ENCODE measurements around the gene NUMA1.

The NUMA1 gene

DNA sequence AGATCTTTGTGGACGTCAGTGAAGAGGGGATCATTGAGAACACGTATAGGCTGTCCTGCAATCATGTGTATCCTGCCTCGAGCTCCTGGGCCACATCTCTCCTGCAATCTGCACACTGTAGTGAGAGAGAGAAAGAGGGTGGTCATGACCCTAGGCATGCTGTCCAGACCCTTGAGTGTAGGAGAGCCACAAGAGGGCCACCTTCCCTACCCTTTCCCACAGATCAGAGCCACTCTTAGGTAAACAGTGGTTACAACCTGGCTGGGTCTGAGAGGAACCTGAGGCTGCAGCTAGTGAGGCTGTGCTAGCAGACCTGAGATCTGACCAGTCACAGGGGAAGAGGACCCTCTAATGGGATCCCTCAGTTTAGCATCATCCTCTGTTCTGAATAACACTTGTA, 85.6 kb downstream of the NUMA1 start:
- Histone ChIP-seq H3K23ac (ENCODE audit: low read length) (no peak overlapping the region), H3K4me3 (ENCODE audit: low read length) (no peak overlapping the region), H4K8ac (ENCODE audit: low read depth, low read length) (no peak overlapping the region), H2BK15ac (replicated peaks; ENCODE audit: low read depth) (no peak overlapping the region), H3K27ac (ENCODE audit: low read depth, low read length) (no peak overlapping the region), H3K79me2 (ENCODE audit: control insufficient read depth, insufficient read depth, low read length) (no peaks in the 10 kb centered on the region), H3K4me1 (ENCODE audit: control insufficient read depth, low read depth, low read length) (no peaks in the 10 kb centered on the region), H2BK5ac (ENCODE audit: low read length) (no peak overlapping the region), H4K5ac (ENCODE audit: low read length) (no peak overlapping the region), H3K18ac (ENCODE audit: low read length) (no peak overlapping the region), H3K4ac (ENCODE audit: low read depth, low read length) (no peak overlapping the region), H3K56ac (ENCODE audit: low read length) (no peak overlapping the region), H3K79me1 (ENCODE audit: low read length) (no peaks in the 10 kb centered on the region), H3K27me3 (ENCODE audit: insufficient read depth, low read length, poor library complexity) (no peaks in the 10 kb centered on the region), H2BK120ac (ENCODE audit: low read depth, low read length) (no peak overlapping the region), H3K36me3 (ENCODE audit: control insufficient read depth, insufficient read depth, low read length) (peaks cover 1% of the 10 kb centered on the region), H3K4me2 (ENCODE audit: low read length) (no peak overlapping the region), H2AK5ac (ENCODE audit: low read length) (no peak overlapping the region), H3K9ac (ENCODE audit: low read length) (no peak overlapping the region)
- no CpG with 5 or more reads among the region's 3 CpGs for WGBS (ENCODE audit: extremely low coverage, insufficient coverage, low lambda C conversion rate)
- DNase-seq = no peak

DNA sequence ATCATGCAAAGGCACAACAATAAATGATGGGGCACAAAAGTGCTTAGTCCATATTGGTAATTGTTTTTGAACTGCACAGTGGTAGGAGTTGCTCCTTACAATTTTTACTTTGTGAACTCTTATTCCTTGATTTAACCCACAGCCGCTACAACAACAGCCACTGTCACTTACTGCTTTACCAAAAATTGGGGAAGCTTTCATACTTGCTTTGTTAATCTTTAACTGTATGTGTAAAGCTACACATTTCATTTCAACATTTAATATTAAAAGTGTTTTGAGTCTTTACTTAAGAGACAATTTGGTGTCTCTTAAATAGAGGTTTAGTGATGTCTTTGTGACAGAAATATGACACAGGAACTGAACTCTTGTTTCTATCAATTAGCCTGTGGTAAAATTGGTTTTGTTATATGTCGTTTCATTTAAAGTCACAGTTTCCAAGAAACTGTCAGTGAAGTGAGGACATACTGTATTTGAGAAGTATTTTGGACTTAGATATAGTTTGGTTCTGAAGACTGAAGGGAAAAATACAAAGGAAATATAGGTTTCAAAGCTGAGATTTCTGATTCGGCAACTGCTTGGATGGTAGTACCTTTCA, 88.1 kb downstream of the NUMA1 start:
- Histone ChIP-seq H3K18ac (ENCODE audit: low read length) (no peak overlapping the region), H2BK5ac (ENCODE audit: low read length) (no peak overlapping the region), H3K4me2 (ENCODE audit: low read length) (no peak overlapping the region), H3K79me2 (ENCODE audit: control insufficient read depth, insufficient read depth, low read length) (no peaks in the 10 kb centered on the region), H3K27ac (ENCODE audit: low read depth, low read length) (no peak overlapping the region), H3K79me1 (ENCODE audit: low read length) (no peaks in the 10 kb centered on the region), H3K23ac (ENCODE audit: low read length) (no peak overlapping the region), H2BK120ac (ENCODE audit: low read depth, low read length) (no peak overlapping the region), H3K4ac (ENCODE audit: low read depth, low read length) (no peak overlapping the region), H3K36me3 (ENCODE audit: control insufficient read depth, insufficient read depth, low read length) (peaks cover 1% of the 10 kb centered on the region), H2AK5ac (ENCODE audit: low read length) (no peak overlapping the region), H3K4me3 (ENCODE audit: low read length) (no peak overlapping the region), H3K9ac (ENCODE audit: low read length) (no peak overlapping the region), H2BK15ac (replicated peaks; ENCODE audit: low read depth) (no peak overlapping the region), H4K5ac (ENCODE audit: low read length) (no peak overlapping the region), H4K8ac (ENCODE audit: low read depth, low read length) (no peak overlapping the region), H3K4me1 (ENCODE audit: control insufficient read depth, low read depth, low read length) (no peaks in the 10 kb centered on the region), H3K56ac (ENCODE audit: low read length) (no peak overlapping the region), H3K27me3 (ENCODE audit: insufficient read depth, low read length, poor library complexity) (no peaks in the 10 kb centered on the region)
- DNase-seq = no peak
- WGBS (ENCODE audit: extremely low coverage, insufficient coverage, low lambda C conversion rate) = no CpG with 5 or more reads among the region's 3 CpGs

DNA sequence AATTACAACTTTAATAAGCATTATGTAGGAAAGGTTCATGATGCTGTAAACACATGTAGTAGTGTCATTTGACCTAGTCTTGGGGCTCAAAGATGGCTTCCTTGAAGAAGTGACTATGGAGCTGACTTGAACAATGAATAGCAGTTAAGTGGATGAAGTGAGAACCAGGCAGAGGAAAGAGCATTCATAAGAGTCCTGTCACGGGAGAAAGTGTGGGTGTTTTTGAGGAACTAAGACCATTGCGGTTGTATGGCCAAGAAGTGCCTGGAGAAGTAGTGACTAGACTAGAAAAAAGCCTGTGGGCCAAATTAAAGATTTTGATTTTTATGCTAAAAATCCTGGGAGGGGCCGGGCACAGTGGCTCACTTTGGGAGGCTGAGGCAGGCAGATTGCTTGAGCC, 88.8 kb downstream of the NUMA1 start:
- H3K4me2 ChIP-seq (ENCODE audit: low read length) = no peak overlapping the region
- no peak for DNase-seq

DNA sequence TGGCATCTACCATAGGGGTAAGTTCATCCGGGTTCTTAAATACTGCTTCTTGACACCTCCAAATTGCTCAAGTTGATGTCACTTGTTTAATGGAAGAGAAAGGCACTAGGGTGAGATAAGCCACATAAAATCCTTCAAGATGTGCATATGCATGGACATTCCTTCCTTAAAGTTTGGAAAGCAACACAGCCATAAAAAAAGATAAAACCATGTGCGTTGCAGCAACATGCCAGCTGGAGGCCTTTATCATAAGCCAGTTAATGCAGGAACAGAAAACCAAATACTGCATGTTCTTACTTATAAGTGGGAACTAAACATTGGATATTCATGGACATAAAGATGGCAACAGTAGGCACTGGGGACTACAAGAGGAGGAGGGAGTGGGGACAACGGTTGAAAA, 89.6 kb downstream of the NUMA1 start:
- DNase-seq = no peak
- H3K27me3 ChIP-seq (ENCODE audit: insufficient read depth, low read length, poor library complexity) = no peaks in the 10 kb centered on the region
- H3K79me2 ChIP-seq (ENCODE audit: control insufficient read depth, insufficient read depth, low read length) = no peaks in the 10 kb centered on the region
- no peak overlapping the region for H2BK5ac ChIP-seq (ENCODE audit: low read length)
- H3K79me1 ChIP-seq (ENCODE audit: low read length) = no peaks in the 10 kb centered on the region
- no peak overlapping the region for H2BK15ac ChIP-seq (replicated peaks; ENCODE audit: low read depth)
- no peak overlapping the region for H3K56ac ChIP-seq (ENCODE audit: low read length)
- no CpG with 5 or more reads among the region's 3 CpGs for WGBS (ENCODE audit: extremely low coverage, insufficient coverage, low lambda C conversion rate)
- no peak overlapping the region for H2AK5ac ChIP-seq (ENCODE audit: low read length)
- H3K23ac ChIP-seq (ENCODE audit: low read length) = no peak overlapping the region
- H3K9ac ChIP-seq (ENCODE audit: low read length) = no peak overlapping the region
- H3K4me2 ChIP-seq (ENCODE audit: low read length) = no peak overlapping the region
- H3K27ac ChIP-seq (ENCODE audit: low read depth, low read length) = no peak overlapping the region
- no peak overlapping the region for H4K8ac ChIP-seq (ENCODE audit: low read depth, low read length)
- H3K36me3 ChIP-seq (ENCODE audit: control insufficient read depth, insufficient read depth, low read length) = no peaks in the 10 kb centered on the region
- H3K4me1 ChIP-seq (ENCODE audit: control insufficient read depth, low read depth, low read length) = no peaks in the 10 kb centered on the region
- no peak overlapping the region for H2BK120ac ChIP-seq (ENCODE audit: low read depth, low read length)
- no peak overlapping the region for H3K18ac ChIP-seq (ENCODE audit: low read length)
- H4K5ac ChIP-seq (ENCODE audit: low read length) = no peak overlapping the region
- no peak overlapping the region for H3K4ac ChIP-seq (ENCODE audit: low read depth, low read length)
- H3K4me3 ChIP-seq (ENCODE audit: low read length) = no peak overlapping the region

More for the DNA sequence above, 88.8 kb downstream of the NUMA1 start:
- Histone ChIP-seq H3K18ac (ENCODE audit: low read length) (no peak overlapping the region), H3K27me3 (ENCODE audit: insufficient read depth, low read length, poor library complexity) (no peaks in the 10 kb centered on the region), H3K27ac (ENCODE audit: low read depth, low read length) (no peak overlapping the region), H3K4me3 (ENCODE audit: low read length) (no peak overlapping the region), H3K79me2 (ENCODE audit: control insufficient read depth, insufficient read depth, low read length) (no peaks in the 10 kb centered on the region), H3K56ac (ENCODE audit: low read length) (no peak overlapping the region), H3K4me1 (ENCODE audit: control insufficient read depth, low read depth, low read length) (no peaks in the 10 kb centered on the region), H3K79me1 (ENCODE audit: low read length) (no peaks in the 10 kb centered on the region), H4K8ac (ENCODE audit: low read depth, low read length) (no peak overlapping the region), H4K5ac (ENCODE audit: low read length) (no peak overlapping the region), H2AK5ac (ENCODE audit: low read length) (no peak overlapping the region), H3K23ac (ENCODE audit: low read length) (no peak overlapping the region), H3K9ac (ENCODE audit: low read length) (no peak overlapping the region), H2BK120ac (ENCODE audit: low read depth, low read length) (no peak overlapping the region), H3K4ac (ENCODE audit: low read depth, low read length) (no peak overlapping the region), H2BK5ac (ENCODE audit: low read length) (no peak overlapping the region), H2BK15ac (replicated peaks; ENCODE audit: low read depth) (no peak overlapping the region), H3K36me3 (ENCODE audit: control insufficient read depth, insufficient read depth, low read length) (peaks cover 1% of the 10 kb centered on the region)
- no CpG with 5 or more reads among the region's 3 CpGs for WGBS (ENCODE audit: extremely low coverage, insufficient coverage, low lambda C conversion rate)

DNA sequence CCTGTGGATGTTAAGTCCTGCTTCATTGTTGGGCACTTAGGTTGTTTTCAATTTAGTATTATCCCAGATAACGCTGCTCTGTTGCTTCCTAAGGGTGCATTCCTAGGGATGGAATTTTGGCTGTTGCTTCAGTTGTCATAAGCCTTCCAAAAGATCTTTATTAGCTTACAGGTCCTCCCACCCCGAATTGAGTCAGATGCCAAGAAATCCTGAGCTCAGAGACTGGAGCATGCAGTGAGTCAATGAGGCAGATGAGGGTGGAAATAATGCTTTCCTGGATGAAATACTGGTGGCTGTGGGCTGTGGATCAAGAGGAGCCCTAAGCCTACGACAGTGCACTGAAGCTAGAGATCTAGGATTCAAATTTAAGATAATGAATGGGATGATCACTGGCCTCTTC, 92.3 kb downstream of the NUMA1 start:
- no peak overlapping the region for H3K27ac ChIP-seq (ENCODE audit: low read depth, low read length)
- H4K5ac ChIP-seq (ENCODE audit: low read length) = no peak overlapping the region
- no peak overlapping the region for H3K56ac ChIP-seq (ENCODE audit: low read length)
- H3K4me2 ChIP-seq (ENCODE audit: low read length) = no peak overlapping the region
- H2BK5ac ChIP-seq (ENCODE audit: low read length) = no peak overlapping the region
- H2AK5ac ChIP-seq (ENCODE audit: low read length) = no peak overlapping the region
- WGBS (ENCODE audit: extremely low coverage, insufficient coverage, low lambda C conversion rate) = no CpG with 5 or more reads among the region's 3 CpGs
- no peaks in the 10 kb centered on the region for H3K27me3 ChIP-seq (ENCODE audit: insufficient read depth, low read length, poor library complexity)
- H3K36me3 ChIP-seq (ENCODE audit: control insufficient read depth, insufficient read depth, low read length) = peaks cover 1% of the 10 kb centered on the region
- no peak overlapping the region for H3K23ac ChIP-seq (ENCODE audit: low read length)
- H3K4me3 ChIP-seq (ENCODE audit: low read length) = no peak overlapping the region
- H2BK15ac ChIP-seq (replicated peaks; ENCODE audit: low read depth) = no peak overlapping the region
- H3K18ac ChIP-seq (ENCODE audit: low read length) = no peak overlapping the region
- no peaks in the 10 kb centered on the region for H3K79me1 ChIP-seq (ENCODE audit: low read length)
- no peaks in the 10 kb centered on the region for H3K79me2 ChIP-seq (ENCODE audit: control insufficient read depth, insufficient read depth, low read length)
- H3K4ac ChIP-seq (ENCODE audit: low read depth, low read length) = no peak overlapping the region
- no peak overlapping the region for H2BK120ac ChIP-seq (ENCODE audit: low read depth, low read length)
- no peak overlapping the region for H3K9ac ChIP-seq (ENCODE audit: low read length)
- no peaks in the 10 kb centered on the region for H3K4me1 ChIP-seq (ENCODE audit: control insufficient read depth, low read depth, low read length)
- H4K8ac ChIP-seq (ENCODE audit: low read depth, low read length) = no peak overlapping the region
- no peak for DNase-seq

DNA sequence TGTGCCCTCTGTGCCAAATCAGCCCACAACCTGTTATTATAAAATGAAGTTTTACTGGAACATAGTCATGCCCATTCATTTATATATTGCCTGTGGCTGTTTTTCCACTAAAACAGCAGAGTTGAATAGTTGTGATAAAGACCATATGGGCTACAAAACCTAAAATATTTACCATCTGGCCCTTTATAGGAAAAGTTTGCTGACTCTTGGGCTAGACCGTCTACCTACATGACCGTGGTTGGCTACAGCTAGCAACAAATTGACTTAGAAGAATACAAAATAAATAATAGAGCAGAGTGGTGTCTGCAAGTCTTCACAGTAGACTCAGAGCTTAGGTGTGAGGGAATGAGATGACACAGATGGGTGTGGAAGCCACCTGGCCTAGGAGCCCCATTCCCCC, 92.8 kb downstream of the NUMA1 start:
- Histone ChIP-seq H2AK5ac (ENCODE audit: low read length) (no peak overlapping the region), H3K27ac (ENCODE audit: low read depth, low read length) (no peak overlapping the region), H3K27me3 (ENCODE audit: insufficient read depth, low read length, poor library complexity) (no peaks in the 10 kb centered on the region), H3K79me1 (ENCODE audit: low read length) (no peaks in the 10 kb centered on the region), H3K4me1 (ENCODE audit: control insufficient read depth, low read depth, low read length) (no peaks in the 10 kb centered on the region), H4K5ac (ENCODE audit: low read length) (no peak overlapping the region), H3K4me2 (ENCODE audit: low read length) (no peak overlapping the region), H2BK15ac (replicated peaks; ENCODE audit: low read depth) (no peak overlapping the region), H3K4ac (ENCODE audit: low read depth, low read length) (no peak overlapping the region), H2BK5ac (ENCODE audit: low read length) (no peak overlapping the region), H2BK120ac (ENCODE audit: low read depth, low read length) (no peak overlapping the region), H4K8ac (ENCODE audit: low read depth, low read length) (no peak overlapping the region), H3K4me3 (ENCODE audit: low read length) (no peak overlapping the region), H3K56ac (ENCODE audit: low read length) (no peak overlapping the region), H3K79me2 (ENCODE audit: control insufficient read depth, insufficient read depth, low read length) (no peaks in the 10 kb centered on the region), H3K9ac (ENCODE audit: low read length) (no peak overlapping the region), H3K36me3 (ENCODE audit: control insufficient read depth, insufficient read depth, low read length) (peaks cover 1% of the 10 kb centered on the region), H3K18ac (ENCODE audit: low read length) (no peak overlapping the region), H3K23ac (ENCODE audit: low read length) (no peak overlapping the region)
- no peak for DNase-seq
- WGBS (ENCODE audit: extremely low coverage, insufficient coverage, low lambda C conversion rate) = no CpG with 5 or more reads among the region's 2 CpGs

Data from mesendoderm (in vitro differentiated cells).